NCI-H2029 (cell line): ENCODE data around the gene TMEM139.

Experiments
- DNase-seq: peaks from one replicate; lab custom pipeline; 2025; lab: John Stamatoyannopoulos, UW

TMEM139 gene

GRCh38 chr7:143284591-143285469 is at the start of gene TMEM139:
Gene TMEM139 (plus strand): TSS chr7:143284958. CDS start chr7:143285958, 1,000 bp downstream.
- DNase-seq: peak; percentile 8

- DNase-seq: no peak
Observed at GRCh38 chr7:143235561-143235960, 49.2 kb upstream of the TMEM139 start.

DNA sequence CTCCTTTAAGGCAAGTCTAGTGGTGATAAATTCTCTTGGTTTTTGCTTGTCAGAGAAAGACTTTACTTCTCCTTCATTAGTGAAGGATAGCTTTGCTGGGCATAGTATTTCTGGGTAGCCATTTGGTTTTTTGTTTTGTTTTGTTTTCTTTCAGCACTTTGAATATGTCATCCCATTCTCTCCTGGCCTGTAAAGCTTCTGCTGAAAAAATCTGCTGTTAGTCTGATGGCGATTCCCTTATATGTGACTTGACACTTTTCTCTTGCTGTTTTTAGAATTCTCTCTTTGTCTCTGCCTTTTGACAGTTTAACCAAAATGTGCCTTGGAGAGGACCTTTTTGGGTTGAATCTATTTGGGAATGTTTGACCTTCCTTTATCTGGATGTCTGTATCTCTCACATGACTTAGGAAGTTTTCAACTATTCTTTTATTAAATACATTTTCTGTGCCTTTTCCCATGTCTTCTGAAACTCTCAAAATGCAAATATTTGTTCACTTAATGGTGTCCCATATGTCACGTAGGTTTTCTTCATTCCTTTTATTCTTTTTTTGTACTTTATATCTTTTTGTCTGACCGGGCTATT is 48.3 kb upstream of the TMEM139 start:
- no peak for DNase-seq

DNA sequence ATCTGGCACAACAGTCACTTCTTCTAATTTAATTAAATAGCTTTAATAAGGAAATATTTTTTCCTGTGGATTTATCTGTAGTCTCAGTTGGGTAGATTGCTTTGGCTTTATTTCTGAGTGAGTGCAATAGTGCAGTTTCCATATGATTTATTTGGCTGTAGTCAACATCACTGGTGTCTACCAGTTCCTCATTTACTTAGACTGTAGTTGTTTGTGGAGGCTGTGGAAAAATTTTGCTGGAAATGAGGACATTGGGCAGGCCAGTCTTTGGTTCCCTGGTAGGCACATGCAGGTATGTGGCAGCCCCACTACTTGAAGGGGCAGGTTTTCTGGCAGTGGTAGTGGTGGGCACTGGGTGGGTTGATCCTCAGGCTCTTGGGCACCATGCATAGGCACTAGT is 47.4 kb upstream of the TMEM139 start:
- DNase-seq: no peak

DNA sequence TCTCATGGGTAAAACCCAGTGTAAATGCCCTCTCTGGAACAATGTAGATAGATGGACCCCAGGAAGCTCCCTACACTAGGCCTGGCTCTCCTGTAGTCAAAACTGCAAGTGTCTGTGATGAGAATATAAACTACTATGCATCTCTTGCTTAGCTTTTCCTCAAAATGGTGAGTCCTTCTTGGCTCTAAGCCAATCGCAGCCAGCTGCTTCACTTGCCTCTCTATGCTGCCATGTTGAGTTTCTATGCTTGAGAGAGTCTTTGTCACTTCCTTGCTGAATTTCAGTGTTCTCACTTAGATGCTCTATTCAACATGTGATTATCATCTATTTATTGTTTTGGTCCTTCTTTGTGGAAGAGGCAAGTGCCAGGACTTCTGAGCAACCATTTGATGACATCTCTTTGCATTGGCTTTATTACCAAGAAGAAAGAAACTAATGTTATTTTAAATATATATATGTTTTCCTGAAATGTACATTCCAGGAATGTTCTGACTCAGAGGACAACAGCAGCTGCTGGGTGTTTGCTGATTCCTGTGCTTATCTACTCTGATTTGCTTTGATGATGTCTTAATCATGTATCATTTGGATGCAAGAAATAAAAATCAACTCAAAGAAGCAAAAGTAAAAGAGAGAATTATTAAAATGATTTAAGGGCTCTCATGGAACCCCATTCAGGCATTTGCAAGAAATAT is 46.3 kb upstream of the TMEM139 start:
- no peak for DNase-seq

- DNase-seq: no peak
Observed at GRCh38 chr7:143239813-143240212, 44.9 kb upstream of the TMEM139 start.

DNA sequence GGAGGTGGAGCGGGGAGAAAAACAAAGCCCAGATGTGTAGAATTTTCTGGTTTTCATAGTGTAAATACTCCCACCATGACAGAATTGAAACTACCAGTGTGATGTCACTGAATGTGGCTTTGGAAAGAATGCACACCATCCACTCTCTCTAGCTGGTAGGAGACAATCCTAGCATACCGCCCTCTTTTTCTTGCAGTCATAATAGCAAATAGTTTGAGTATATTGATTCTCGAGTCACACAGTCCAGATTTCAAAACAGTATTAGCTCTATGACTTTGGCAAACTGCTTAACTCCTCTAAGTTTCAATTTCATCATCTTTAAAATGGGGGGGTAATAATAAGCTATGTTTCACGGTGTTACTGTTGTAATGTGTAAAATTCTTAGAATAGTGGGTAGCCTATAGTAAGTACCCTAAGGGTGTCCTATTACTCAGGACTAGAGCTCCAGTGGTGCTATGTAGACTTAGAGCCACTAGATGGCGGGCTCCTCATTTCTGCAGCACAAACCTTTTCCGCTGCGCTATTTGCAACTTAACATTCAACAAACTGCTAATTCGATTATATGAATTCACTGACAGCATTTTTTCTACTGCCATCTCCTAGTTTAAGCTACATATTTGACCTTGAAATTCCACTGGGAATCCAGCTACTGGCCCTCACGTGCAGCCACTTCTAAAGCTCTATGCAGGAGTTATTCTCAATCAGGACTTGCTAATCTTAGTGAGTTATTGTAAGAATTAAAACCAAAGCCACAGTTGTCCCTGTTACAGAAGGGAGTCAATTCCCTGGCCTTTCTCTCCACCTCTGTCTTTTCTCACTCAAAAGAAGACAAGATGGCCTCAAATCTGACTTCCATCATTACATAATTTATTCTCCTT is 44.2 kb upstream of the TMEM139 start:
- peak; percentile 48 for DNase-seq

DNA sequence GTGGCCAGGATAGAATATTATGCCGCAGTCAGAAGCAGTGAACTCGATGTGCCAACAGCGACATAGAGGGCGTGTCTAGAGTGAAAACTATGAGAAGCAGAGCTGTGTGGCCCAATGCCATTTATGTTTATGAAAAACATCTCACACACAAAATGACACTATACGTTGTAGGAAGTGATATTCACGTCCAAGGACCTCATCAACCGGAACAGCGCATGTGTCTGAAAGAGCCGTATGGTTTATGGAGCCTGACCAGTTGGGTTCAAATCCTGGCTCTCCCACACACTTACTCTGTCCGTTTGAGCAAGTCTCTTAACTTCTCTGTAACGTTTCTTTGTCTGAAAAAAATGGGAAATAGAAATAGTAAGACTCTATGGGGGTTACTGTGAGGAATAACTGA is 42.5 kb upstream of the TMEM139 start:
- DNase-seq: no peak

- no peak for DNase-seq
Observed at GRCh38 chr7:143243111-143243510, 41.6 kb upstream of the TMEM139 start.

- no peak for DNase-seq
Observed at GRCh38 chr7:143243614-143244013, 41.1 kb upstream of the TMEM139 start.

DNA sequence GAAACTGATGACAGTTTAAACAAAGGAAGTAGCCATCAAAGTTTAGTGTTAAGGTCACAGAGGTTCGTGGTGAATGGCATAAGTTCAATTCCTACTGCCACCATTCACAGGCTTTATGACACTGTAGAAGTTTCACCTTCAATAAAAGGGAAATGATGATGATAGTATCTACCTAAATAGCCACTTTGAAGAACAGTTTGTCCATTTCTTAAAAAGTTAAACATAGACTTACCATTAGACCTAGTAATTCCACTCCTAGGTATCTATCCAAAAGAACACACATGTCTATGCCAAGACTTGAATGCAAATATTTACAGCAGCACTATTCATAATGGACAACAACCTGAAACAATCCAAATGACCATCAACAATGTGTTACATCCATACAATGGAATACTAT is 40.4 kb upstream of the TMEM139 start:
- DNase-seq: no peak

DNA sequence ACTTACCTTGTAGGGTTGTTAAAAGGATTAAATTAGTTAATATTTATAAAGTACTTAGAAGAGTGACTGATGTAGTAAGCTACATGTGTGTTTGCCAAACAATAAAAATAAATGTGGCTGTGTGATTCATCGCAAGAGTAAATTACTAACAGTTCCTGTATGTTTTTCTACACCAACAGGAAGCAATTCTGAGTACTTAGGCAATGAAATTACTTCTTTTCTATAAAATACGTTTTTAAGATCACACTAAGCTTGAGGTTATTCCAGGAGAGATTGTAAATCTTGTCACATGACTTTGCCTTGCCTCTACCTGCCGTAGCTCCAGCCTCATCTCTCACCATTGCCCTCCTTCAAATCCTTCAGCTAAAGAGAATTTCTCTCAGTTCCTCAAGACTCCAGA is 39.6 kb upstream of the TMEM139 start:
- no peak for DNase-seq

DNA sequence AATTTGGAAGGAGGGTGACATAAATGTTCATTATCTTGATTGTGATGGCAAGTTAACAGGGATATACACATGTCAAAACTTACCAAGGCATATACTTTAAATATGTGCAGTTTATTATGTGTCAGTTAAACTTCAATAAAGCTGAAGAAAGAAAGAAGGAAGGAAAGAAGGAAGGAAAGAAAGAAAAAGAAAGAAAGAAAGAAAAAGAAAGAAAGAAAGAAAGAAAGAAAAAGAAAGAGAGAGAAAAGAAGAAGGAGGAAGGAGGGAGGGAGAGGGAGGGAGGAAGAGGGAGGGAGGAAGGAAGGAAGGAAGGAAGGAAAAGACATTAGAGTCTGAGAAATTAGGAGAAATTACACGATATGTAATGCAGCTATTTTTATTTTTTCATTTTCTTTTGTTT is 37.4 kb upstream of the TMEM139 start:
- DNase-seq: no peak

- no peak for DNase-seq
Observed at GRCh38 chr7:143248761-143249354, 35.9 kb upstream of the TMEM139 start.

DNA sequence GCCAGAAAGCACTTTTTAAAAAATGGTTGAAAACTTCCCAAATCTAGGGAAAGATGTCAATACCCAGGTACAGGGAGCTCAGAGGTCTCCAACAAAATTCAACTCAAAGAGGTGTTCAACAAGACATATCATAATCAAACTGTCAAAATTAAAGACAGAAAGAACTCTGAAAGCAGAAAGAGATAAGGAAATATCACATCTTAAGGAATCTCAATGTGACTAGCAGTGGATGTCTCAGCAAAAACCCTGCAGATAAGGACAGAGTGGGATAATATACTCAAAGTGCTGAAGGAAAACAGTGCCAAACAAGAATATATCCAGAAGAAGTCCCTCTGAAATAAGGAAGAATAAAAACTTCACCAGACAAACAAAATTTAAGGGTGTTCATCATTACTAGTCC is 34.6 kb upstream of the TMEM139 start:
- no peak for DNase-seq

DNA sequence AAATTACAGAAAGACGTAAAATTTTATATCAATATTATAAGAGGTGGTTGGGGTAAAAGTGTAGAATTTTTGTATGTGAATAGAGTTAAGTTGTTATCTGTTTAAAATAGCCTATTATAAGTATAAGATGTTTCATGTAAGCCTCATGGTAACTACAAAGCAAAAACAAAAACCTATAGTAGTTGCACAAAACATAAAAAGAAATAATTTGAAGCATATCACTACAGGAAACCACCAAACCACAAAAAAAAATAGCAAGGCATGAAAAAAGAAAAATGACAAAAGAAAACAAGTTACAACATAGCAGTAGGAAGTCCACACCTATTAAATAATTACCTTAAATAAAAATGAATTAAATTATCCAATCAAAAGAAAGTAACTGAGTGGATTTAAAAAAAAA is 33.9 kb upstream of the TMEM139 start:
- DNase-seq: no peak

DNA sequence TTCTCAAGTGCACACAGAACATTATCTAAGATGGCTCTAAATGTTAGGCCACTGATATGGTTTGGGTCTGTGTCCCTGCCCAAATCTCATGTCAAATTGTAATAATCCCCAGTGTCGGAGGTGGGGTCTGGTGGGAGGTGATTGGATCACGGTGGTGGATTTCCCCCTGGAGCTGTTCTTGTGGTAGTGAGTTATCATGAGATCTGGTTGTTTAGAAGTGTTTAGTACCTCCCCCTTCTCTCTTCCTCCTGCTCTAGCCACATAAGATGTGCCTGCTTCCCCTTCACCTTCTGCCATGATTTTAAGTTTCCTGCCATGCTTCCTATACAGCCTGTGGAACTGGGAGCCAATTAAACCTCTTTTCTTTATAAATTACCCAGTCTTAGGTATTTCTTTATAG is 32.8 kb upstream of the TMEM139 start:
- no peak for DNase-seq

GRCh38 chr7:143255564-143255963 is 29.2 kb upstream of the TMEM139 start:
- DNase-seq: no peak

DNA sequence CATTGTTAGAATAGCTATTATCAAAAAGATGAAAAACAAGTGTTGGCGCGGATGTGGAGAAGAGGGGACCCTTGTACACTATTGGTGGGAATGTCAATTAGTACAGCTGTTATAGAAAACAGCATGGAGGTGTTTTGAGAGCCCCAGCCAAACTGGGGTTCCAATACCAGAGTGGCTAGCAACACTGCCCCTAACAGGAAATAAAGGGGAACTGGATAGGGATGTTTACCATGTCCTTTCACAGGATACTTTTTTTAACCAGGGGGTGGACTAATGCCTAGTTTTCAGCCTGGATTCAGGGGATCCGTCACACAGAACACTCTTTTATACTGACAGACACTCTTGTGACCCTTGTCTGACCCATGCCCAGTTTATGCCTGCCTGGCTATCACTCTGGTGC is 28.4 kb upstream of the TMEM139 start:
- DNase-seq: no peak

DNA sequence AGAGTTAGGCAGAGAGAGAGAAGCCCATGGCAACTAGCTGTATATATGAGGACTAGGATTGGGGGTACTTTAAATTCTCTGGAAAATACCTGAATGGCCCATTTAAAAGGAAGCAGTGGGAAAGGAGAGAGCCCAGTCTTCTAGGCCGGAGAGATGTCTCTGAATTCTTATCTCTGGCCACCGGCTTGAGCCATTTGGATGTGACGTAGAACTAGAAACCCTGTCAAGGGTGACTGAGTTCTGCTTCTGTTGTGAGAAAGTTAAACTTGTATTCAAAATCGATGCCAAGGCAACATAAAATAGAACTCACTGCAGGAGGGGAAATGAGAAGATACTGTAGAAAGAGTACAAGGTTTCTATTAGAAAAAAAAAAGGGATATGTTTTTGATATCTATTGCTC is 27.8 kb upstream of the TMEM139 start:
- no peak for DNase-seq

DNA sequence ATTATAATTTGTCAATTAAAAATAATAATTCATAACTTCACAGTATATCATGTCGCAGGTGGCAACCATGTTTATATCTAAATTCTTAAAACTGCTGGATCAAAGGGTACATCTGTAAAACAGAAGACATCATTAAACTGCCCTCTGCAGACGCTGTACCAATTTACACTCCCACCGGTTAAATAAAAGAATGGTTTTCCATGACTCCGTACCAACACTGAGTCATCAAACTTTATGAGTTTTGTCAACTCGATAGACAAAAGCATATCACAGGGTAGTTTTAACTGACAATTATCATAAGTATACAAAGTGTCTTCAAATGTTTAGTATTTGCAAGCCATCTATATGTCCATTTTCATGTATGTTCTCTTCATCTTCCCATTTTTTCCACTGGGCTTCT is 27.3 kb upstream of the TMEM139 start:
- DNase-seq: no peak

GRCh38 chr7:143258831-143259230 is 25.9 kb upstream of the TMEM139 start:
- no peak for DNase-seq
